Lower lobe of right lung (tissue), 2 donors: ENCODE results near the gene HOXA5. TPM values are rescaled to one million over a fixed set of nuclear protein-coding genes. Genes with fewer than 3 reads are reported as not detected.

Experiments used
- ATAC-seq, 2 donors: fragments of 200-7000 bp; cut with Tn5 transposase; one replicate each; pipeline ENCODE4 v1.9.1; 2020 to 2022; ENCODE audit warnings: mild to moderate bottlenecking in 2 of 2, moderate library complexity in 2 of 2
- DNase-seq: peaks from one replicate; pipeline ENCODE4 v3.0.0-alpha.2; 2020
- H3K27ac ChIP-seq: fragments of 200-600 bp; one replicate; pipeline ENCODE4 v1.8.0; 2022
- H3K27me3 ChIP-seq: fragments of 200-600 bp; one replicate; pipeline ENCODE4 v1.8.0; 2022; ENCODE audit warnings: low read depth
- H3K36me3 ChIP-seq: fragments of 200-600 bp; one replicate; pipeline ENCODE4 v1.8.0; 2022; ENCODE audit warnings: mild to moderate bottlenecking
- H3K4me1 ChIP-seq: fragments of 200-600 bp; one replicate; pipeline ENCODE4 v1.8.0; 2022
- H3K4me3 ChIP-seq: fragments of 200-600 bp; one replicate; pipeline ENCODE4 v1.8.0; 2022; ENCODE audit warnings: mild to moderate bottlenecking
- H3K9me3 ChIP-seq: fragments of 200-600 bp; one replicate; pipeline ENCODE4 v1.8.0; 2022
- intact Hi-C: fragments of 100-400 bp; cut with DNase I; formaldehyde crosslinking; loops from one replicate; pipeline ENCODE4 v1.11.0; 2022
- total RNA-seq: library from RNA; stranded (reverse); fragmentation: NEBNext Ultra II Directional; extraction: Animal tissue kit (Norgen Biotek cat#: 25700); gene quantifications from one replicate; pipeline ENCODE4 v1.2.1, GENCODE V29; 2021
- TF ChIP-seq, protein P1 (sequence below): fragments of 200-600 bp; IDR thresholded peaks from one replicate; pipeline ENCODE4 v1.8.0; 2022; ENCODE audit warnings: antibody characterized with exemption, mild to moderate bottlenecking
- donor health status: DM: no; HTN: yes; CAD: no; lungs with severe emphysema.

The HOXA5 gene
- total RNA-seq, 1 donor from 2014 or later: 16.0 TPM

DNA sequence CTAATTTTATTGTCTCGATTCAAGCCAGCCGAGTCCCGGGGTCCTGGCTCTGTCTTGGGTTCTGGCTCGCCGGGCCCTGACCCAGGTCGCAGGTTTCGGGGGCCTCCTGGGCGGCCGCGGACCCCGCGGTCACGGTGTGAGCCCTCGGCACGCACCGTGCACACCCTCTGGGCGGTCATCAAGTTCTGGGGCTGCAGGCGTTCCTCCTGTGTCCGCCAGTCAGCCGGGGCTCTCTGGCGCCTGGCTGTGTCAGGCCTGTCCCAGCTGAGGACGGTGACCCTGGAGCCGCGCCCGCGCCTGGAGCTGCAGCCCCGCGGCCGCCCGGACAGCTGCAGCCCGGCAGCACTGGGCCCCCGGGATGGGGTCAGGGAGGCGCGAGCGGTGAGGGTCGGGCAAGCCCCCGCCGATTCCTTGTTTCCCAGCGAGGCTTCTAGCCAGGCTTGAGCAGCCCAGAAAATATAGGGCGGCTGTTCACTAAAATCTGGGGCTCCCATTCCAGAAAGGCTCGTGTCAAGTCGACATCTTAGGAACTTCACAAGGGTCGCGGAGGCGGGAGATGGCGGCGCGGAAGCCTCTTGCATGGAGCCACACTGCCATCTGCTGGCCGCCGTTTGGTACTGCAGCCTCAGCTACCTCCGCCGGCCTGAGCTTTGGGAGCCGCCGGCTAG, 17.2 kb upstream of the HOXA5 start:
- intact Hi-C loops: no loop called here
- H3K36me3 ChIP-seq: no peaks in the 10 kb centered on the region
- H3K4me1 ChIP-seq: peaks cover 48% of the 10 kb centered on the region
- peaks cover 95% of the 10 kb centered on the region for H3K27me3 ChIP-seq
- H3K9me3 ChIP-seq: no peaks in the 10 kb centered on the region
- TF ChIP-seq, protein P1, sequence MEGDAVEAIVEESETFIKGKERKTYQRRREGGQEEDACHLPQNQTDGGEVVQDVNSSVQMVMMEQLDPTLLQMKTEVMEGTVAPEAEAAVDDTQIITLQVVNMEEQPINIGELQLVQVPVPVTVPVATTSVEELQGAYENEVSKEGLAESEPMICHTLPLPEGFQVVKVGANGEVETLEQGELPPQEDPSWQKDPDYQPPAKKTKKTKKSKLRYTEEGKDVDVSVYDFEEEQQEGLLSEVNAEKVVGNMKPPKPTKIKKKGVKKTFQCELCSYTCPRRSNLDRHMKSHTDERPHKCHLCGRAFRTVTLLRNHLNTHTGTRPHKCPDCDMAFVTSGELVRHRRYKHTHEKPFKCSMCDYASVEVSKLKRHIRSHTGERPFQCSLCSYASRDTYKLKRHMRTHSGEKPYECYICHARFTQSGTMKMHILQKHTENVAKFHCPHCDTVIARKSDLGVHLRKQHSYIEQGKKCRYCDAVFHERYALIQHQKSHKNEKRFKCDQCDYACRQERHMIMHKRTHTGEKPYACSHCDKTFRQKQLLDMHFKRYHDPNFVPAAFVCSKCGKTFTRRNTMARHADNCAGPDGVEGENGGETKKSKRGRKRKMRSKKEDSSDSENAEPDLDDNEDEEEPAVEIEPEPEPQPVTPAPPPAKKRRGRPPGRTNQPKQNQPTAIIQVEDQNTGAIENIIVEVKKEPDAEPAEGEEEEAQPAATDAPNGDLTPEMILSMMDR: peak; percentile 100
- DNase-seq (peak; percentile 93), ATAC-seq (peak; percentile 88 to 92)
- H3K27ac ChIP-seq: peak overlapping the region; percentile 46
- H3K4me3 ChIP-seq: peak overlapping the region; percentile 63

DNA sequence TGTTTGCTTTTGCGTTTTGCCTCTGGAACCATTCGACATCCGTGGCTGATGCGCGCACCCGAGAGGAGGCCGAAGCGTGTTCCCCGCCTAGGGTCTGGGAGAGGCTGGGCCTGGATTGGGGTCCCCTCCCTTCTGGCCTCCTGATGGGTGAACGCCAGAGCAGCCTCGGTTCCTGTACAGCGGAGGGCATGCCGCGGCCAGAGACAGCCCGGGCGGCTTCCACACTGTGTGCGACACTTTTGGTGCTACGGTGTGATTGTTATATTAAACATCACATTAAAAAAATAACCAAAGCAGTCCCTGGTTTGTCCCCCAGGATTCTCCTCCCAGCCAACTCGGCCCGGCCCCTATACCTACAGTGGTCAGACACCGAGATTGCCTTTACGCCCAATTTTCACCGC, 16.7 kb upstream of the HOXA5 start:
- H3K27me3 ChIP-seq: peaks cover 95% of the 10 kb centered on the region
- intact Hi-C loops: no loop called here
- H3K36me3 ChIP-seq: no peaks in the 10 kb centered on the region
- H3K27ac ChIP-seq: peak overlapping the region; percentile 46
- DNase-seq: no peak
- TF ChIP-seq, protein P1: no peak
- H3K4me1 ChIP-seq: peaks cover 51% of the 10 kb centered on the region
- H3K4me3 ChIP-seq: peak overlapping the region; percentile 63
- peak in 1 of 2 donors; percentile 2 for ATAC-seq
- no peaks in the 10 kb centered on the region for H3K9me3 ChIP-seq

DNA sequence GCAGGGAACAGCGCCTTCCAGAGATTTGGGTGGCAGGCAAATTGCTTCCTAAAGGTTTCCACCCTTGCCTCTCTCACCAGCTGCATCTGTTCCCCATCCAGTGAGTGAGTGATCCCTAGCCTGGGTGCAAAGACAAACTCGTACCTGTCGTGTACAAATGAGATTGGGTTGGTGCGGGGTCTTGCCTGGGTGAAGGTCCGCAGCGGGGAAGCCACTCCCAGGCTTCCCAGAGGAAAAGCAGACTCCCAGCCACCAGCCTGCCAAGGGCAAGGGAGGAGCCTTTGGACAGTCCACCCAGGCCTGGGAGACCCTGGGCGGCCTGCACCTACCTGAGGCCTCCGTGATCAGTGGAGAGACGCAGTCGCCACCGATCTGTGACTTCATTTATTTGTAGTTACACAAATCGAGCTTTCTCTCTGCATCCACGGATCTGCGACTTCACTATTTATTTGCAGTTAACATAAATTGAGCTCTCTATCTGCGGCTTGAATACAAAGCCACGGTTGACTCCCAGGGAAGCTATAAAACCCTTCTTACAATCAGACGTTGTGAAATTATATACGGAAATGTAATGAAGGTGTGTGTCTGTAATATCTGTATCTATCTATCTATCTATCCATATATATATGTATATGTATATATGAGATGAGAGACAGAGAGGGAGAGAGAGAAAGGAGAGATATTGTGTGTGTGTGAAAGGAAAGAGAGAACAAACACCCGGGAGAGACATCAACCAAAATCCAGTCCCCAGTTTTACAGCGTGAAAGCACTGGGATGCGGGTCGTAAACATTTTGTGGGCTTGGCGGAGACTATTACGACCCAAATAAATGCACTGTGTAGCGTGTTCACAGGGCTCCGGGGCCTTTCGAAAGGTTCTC, 16.0 kb upstream of the HOXA5 start:
- no peak for ATAC-seq
- H3K4me3 ChIP-seq: peak overlapping the region; percentile 63

DNA sequence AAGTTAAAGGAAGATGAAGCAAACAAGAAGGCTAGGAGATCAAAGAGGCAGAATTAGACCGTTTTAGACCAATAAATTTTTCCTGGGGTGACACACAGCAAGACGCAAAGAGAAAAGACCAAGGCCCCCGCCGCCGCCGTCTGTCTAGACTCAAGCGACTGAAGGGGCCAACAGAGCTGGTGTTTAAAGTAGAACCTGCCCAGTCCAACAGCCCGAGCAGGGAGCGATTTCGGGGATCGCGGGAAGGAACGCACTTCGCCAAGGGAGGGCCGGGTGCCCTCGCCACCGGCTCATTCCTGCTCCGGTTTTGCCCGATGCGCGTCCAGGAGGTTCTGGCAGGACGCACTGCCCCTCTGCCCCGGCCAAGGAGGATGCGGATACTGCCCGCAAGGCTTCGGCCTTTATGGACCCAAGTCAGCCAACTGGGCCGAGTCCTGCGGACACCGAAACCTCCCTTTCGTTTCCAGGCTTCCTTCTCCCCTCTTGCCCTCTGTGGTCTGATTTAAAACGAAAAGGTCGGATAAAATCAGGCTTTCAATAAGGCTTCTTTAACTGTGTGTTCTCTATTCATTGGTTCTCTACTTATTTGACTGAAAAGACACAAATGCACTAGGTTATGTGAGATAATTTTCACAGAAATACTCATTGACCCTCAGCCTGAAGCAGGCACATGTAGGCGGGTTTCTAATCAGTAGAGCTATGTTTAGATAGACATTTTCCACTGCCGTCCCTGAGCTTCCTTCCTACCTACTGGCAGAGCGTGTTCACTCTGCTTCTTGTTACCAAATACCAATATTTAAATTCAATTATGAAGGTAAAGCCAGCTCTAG, 15.2 kb upstream of the HOXA5 start:
- peaks cover 44% of the 10 kb centered on the region for H3K4me1 ChIP-seq
- intact Hi-C loops: loop anchor here (10.0 kb wide), 1 partner anchor 784 kb away; no protein-coding TSS in a partner anchor
- TF ChIP-seq, protein P1: no peak
- no peaks in the 10 kb centered on the region for H3K9me3 ChIP-seq
- H3K36me3 ChIP-seq: no peaks in the 10 kb centered on the region
- no peak overlapping the region for H3K4me3 ChIP-seq
- ATAC-seq (no peak), DNase-seq (no peak)
- no peak overlapping the region for H3K27ac ChIP-seq
- H3K27me3 ChIP-seq: peaks cover 95% of the 10 kb centered on the region

More for the DNA sequence above, 16.0 kb upstream of the HOXA5 start:
- no peaks in the 10 kb centered on the region for H3K9me3 ChIP-seq
- peaks cover 50% of the 10 kb centered on the region for H3K4me1 ChIP-seq
- no peak overlapping the region for H3K27ac ChIP-seq
- intact Hi-C loops: loop anchor here (10.0 kb wide), 1 partner anchor 785 kb away; no protein-coding TSS in a partner anchor
- H3K27me3 ChIP-seq: peaks cover 95% of the 10 kb centered on the region
- DNase-seq: no peak
- H3K36me3 ChIP-seq: no peaks in the 10 kb centered on the region
- TF ChIP-seq, protein P1: no peak
